Measurements from ENCODE around the gene OR4X2.

GRCh38 chr11:48216510-48216909 is 28.4 kb upstream of the OR4X2 start, which contains the start of gene OR4B1:
- TF ChIP-seq POLR2AphosphoS5 (IDR thresholded peaks at IDR 0.05; ENCODE audit: low read depth, low read length) (no peak), SMC3 (IDR thresholded peaks at IDR 0.05; ENCODE audit: low read depth, low read length) (no peak), EZH2phosphoT487 (IDR thresholded peaks at IDR 0.05; ENCODE audit: borderline replicate concordance, low read depth) (no peak), FOXJ3 (CRISPR knock-in tag; IDR thresholded peaks at IDR 0.05) (no peak), YY1 (IDR thresholded peaks at IDR 0.05; ENCODE audit: low read depth) (no peak), MAX (IDR thresholded peaks at IDR 0.05; ENCODE audit: low read depth) (no peak)

All from SK-N-SH (cell line).